ENCODE data around the gene FLT1.

FLT1 gene

GRCh38 chr13:28539625-28540286 is 44.8 kb upstream of the FLT1 start:
- TF ChIP-seq POLR2AphosphoS5 (IDR thresholded peaks at IDR 0.05; ENCODE audit: low read depth, low read length) (no peak), SIN3A (IDR thresholded peaks at IDR 0.05; ENCODE audit: borderline replicate concordance, insufficient read depth, low read length) (no peak), TAF1 (IDR thresholded peaks at IDR 0.05; ENCODE audit: borderline replicate concordance, insufficient read depth, low read length) (no peak), FOXP2 (optimal IDR thresholded peaks at IDR 0.05; ENCODE audit: borderline replicate concordance, extremely low read depth, extremely low read length, insufficient read depth) (no peak)

GRCh38 chr13:28538932-28539331 is 44.0 kb upstream of the FLT1 start:
- no peak for TF ChIP-seq SIN3A (IDR thresholded peaks at IDR 0.05; ENCODE audit: borderline replicate concordance, insufficient read depth, low read length)
- no peak for TF ChIP-seq REST (IDR thresholded peaks at IDR 0.05; ENCODE audit: insufficient read depth in 1 of 2, low read depth in 2 of 2, low read length in 2 of 2)
- TF ChIP-seq TAF1 (IDR thresholded peaks at IDR 0.05; ENCODE audit: borderline replicate concordance, insufficient read depth, low read length), result no peak
- TF ChIP-seq FOXP2 (optimal IDR thresholded peaks at IDR 0.05; ENCODE audit: borderline replicate concordance, extremely low read depth, extremely low read length, insufficient read depth), result no peak
- no peak for TF ChIP-seq POLR2AphosphoS5 (IDR thresholded peaks at IDR 0.05; ENCODE audit: low read depth, low read length)

GRCh38 chr13:28537171-28537570 is 42.2 kb upstream of the FLT1 start:
- TF ChIP-seq TAF1 (IDR thresholded peaks at IDR 0.05; ENCODE audit: borderline replicate concordance, insufficient read depth, low read length), result no peak
- no peak for TF ChIP-seq REST (IDR thresholded peaks at IDR 0.05; ENCODE audit: insufficient read depth in 1 of 2, low read depth in 2 of 2, low read length in 2 of 2)

- TF ChIP-seq REST (IDR thresholded peaks at IDR 0.05; ENCODE audit: insufficient read depth in 1 of 2, low read depth in 2 of 2, low read length in 2 of 2) (no peak), TAF1 (IDR thresholded peaks at IDR 0.05; ENCODE audit: borderline replicate concordance, insufficient read depth, low read length) (no peak), POLR2AphosphoS5 (IDR thresholded peaks at IDR 0.05; ENCODE audit: low read depth, low read length) (no peak), FOXP2 (optimal IDR thresholded peaks at IDR 0.05; ENCODE audit: borderline replicate concordance, extremely low read depth, extremely low read length, insufficient read depth) (no peak)
Observed at GRCh38 chr13:28536371-28536770, 41.4 kb upstream of the FLT1 start.

GRCh38 chr13:28535734-28536133 is 40.8 kb upstream of the FLT1 start:
- TF ChIP-seq REST (IDR thresholded peaks at IDR 0.05; ENCODE audit: insufficient read depth in 1 of 2, low read depth in 2 of 2, low read length in 2 of 2) (no peak), TAF1 (IDR thresholded peaks at IDR 0.05; ENCODE audit: borderline replicate concordance, insufficient read depth, low read length) (no peak), FOXP2 (optimal IDR thresholded peaks at IDR 0.05; ENCODE audit: borderline replicate concordance, extremely low read depth, extremely low read length, insufficient read depth) (no peak)
